K562 (cell line): ENCODE results near the gene PRTFDC1. TPM values are rescaled to one million over a fixed set of nuclear protein-coding genes. Genes with fewer than 3 reads are reported as not detected.
A peak's percentile ranks its signal among the peaks of the same experiment; 100 is the strongest.

Experiments
- ATAC-seq: fragments of 200-7000 bp; cut with Tn5 transposase; 3 replicates; pipeline ENCODE4 v1.9.1; 2020; ENCODE audit warnings: moderate library complexity
- BruUV-seq: library from RNA; stranded (reverse); fragments of 400-500 nt; replicated peaks from 2 replicates; lab custom pipeline; 2021; lab: Mats Ljungman, UMichigan
- CTCF ChIA-PET: fragments of 300-600 bp; formaldehyde crosslinking; extraction: SDS; loops from one replicate; lab custom pipeline; 2021; ENCODE audit warnings: low intra/inter-chr PET ratio; lab: Yijun Ruan, JAX
- POLR2A ChIA-PET: fragments of 300-600, 350-650 bp; sonication (Branson Sonifier 250); formaldehyde crosslinking; extraction: SDS; loops from one replicate; lab custom pipeline; 2021; ENCODE audit warnings: antibody characterized with exemption, inconsistent platforms; lab: Yijun Ruan, JAX
- DNase-seq, 4 experiments: peaks; one replicate each; pipeline versions ENCODE4 v3.0.0 to v3.0.0-alpha.2; 2011 to 2018; ENCODE audit warnings: low spot score in 3 of 4, mixed read lengths in 3 of 4; ENCODE audit errors: extremely low read depth in 1 of 4
- FAIRE-seq: peaks from 2 replicates; lab custom pipeline; 2011; peaks lifted over from hg19 to GRCh38; lab: Jason Lieb, UNC
- H2AFZ ChIP-seq: 2 replicates; pipeline ENCODE4 v1.6.0; 2011; ENCODE audit warnings: low read depth, low read length, control low read depth, inconsistent platforms
- H3K27ac ChIP-seq: fragments of 200-600 bp; 3 replicates; pipeline ENCODE4 v1.8.0; 2011; ENCODE audit warnings: low read depth, mild to moderate bottlenecking, control low read depth, inconsistent platforms, low read length, moderate library complexity, mixed read lengths; ENCODE audit errors: extremely low read depth
- H3K27me3 ChIP-seq, 2 experiments: fragments of 300-600 bp in 1 of 2; 2 replicates in 1 of 2; 3 replicates in 1 of 2; pipeline versions ENCODE4 v1.6.0 to v1.8.0; 2011; ENCODE audit warnings: inconsistent platforms in 2 of 2, low read length in 2 of 2, mild to moderate bottlenecking in 1 of 2, mixed read lengths in 1 of 2, moderate library complexity in 1 of 2; ENCODE audit not compliant: control insufficient read depth in 2 of 2, insufficient read depth in 2 of 2
- H3K36me3 ChIP-seq: fragments of 300-600 bp; 3 replicates; pipeline ENCODE4 v1.8.0; 2011; ENCODE audit warnings: mild to moderate bottlenecking, low read length, inconsistent platforms; ENCODE audit not compliant: control insufficient read depth, insufficient read depth
- H3K4me1 ChIP-seq, 2 experiments: fragments of 200-600 bp in 1 of 2; replicated peaks in 1 of 2; 2 replicates in 1 of 2; 3 replicates in 1 of 2; pipeline versions ENCODE4 v1.5.1 to v1.8.0; 2011; ENCODE audit warnings: inconsistent platforms in 2 of 2, low read length in 2 of 2, mild to moderate bottlenecking in 1 of 2, mixed read lengths in 1 of 2, moderate library complexity in 1 of 2; ENCODE audit not compliant: control insufficient read depth in 2 of 2, insufficient read depth in 2 of 2
- H3K4me2 ChIP-seq: 2 replicates; pipeline ENCODE4 v1.6.1; 2011; ENCODE audit warnings: low read length, control low read depth, inconsistent platforms, mixed read lengths; ENCODE audit not compliant: insufficient read depth
- H3K4me3 ChIP-seq: fragments of 200-600 bp; sonication (generic), shearing (Covaris generic); 2 replicates; pipeline ENCODE4 v1.5.1; 2016; ENCODE audit warnings: control low read depth, inconsistent platforms
- H3K79me2 ChIP-seq: fragments of 200-600 bp; 3 replicates; pipeline ENCODE4 v1.8.0; 2011; ENCODE audit warnings: low read length, inconsistent platforms; ENCODE audit not compliant: control insufficient read depth, insufficient read depth
- H3K9ac ChIP-seq, 2 experiments: 2 replicates each; pipeline versions ENCODE4 v1.6.0 to v1.6.1; 2011; ENCODE audit warnings: low read depth in 2 of 2, low read length in 2 of 2, control low read depth in 1 of 2, inconsistent platforms in 1 of 2, mild to moderate bottlenecking in 1 of 2, mixed read lengths in 1 of 2; ENCODE audit not compliant: insufficient read depth in 1 of 2
- H3K9me1 ChIP-seq: one replicate; pipeline ENCODE4 v1.6.0; 2011; ENCODE audit warnings: inconsistent platforms, mild to moderate bottlenecking, low read length, moderate library complexity; ENCODE audit not compliant: control insufficient read depth, insufficient read depth
- H3K9me3 ChIP-seq: replicated peaks from 2 replicates; pipeline ENCODE4 v1.5.1; 2011; ENCODE audit warnings: low read depth, low read length, inconsistent platforms; ENCODE audit not compliant: control insufficient read depth, insufficient read depth
- H4K20me1 ChIP-seq: replicated peaks from 2 replicates; pipeline ENCODE4 v1.6.1; 2011; ENCODE audit warnings: low read length, inconsistent platforms, mixed read lengths; ENCODE audit not compliant: control insufficient read depth, insufficient read depth
- ATF3 ChIP-seq, 2 experiments: fragments of 450-650 bp in 1 of 2; sonication (generic) in 1 of 2; formaldehyde crosslinking in 1 of 2; IDR thresholded peaks in 1 of 2; conservative IDR thresholded peaks in 1 of 2; 2 replicates each; pipeline versions ENCODE4 v1.6.1 to v1.8.1; 2016 to 2023; ENCODE audit warnings: mild to moderate bottlenecking in 2 of 2, moderate library complexity in 2 of 2, inconsistent platforms in 1 of 2, missing genetic modification reagents in 1 of 2
- FOSL1 ChIP-seq: fragments of 200-800 bp; sonication (Bioruptor generic); conservative IDR thresholded peaks from 2 replicates; pipeline ENCODE4 v1.6.1; 2016; ENCODE audit warnings: missing genetic modification characterization, missing compliant biosample characterization
- JUN ChIP-seq, 2 experiments: sonication (generic) in 1 of 2; formaldehyde crosslinking in 1 of 2; IDR thresholded peaks; 2 replicates each; pipeline versions ENCODE4 v1.6.1 to v1.8.0; 2012 to 2022; ENCODE audit warnings: borderline replicate concordance in 2 of 2, mild to moderate bottlenecking in 2 of 2, improper control_type of control experiment in 1 of 2, low read depth in 1 of 2, low read length in 1 of 2, missing genetic modification reagents in 1 of 2
- JUND ChIP-seq, 2 experiments: IDR thresholded peaks; 2 replicates in 1 of 2; 3 replicates in 1 of 2; pipeline ENCODE4 v1.6.1; 2011; ENCODE audit warnings: borderline replicate concordance in 2 of 2, low read depth in 2 of 2, low read length in 2 of 2, improper control_type of control experiment in 1 of 2, missing biosample characterization in 1 of 2, missing genetic modification characterization in 1 of 2, missing genetic modification reagents in 1 of 2
- TGIF2 ChIP-seq: sonication (generic); formaldehyde crosslinking; IDR thresholded peaks from 2 replicates; pipeline ENCODE4 v1.8.1; 2022; ENCODE audit warnings: mild to moderate bottlenecking, missing genetic modification reagents, moderate library complexity
- ZC3H11A ChIP-seq: IDR thresholded peaks from 2 replicates; pipeline ENCODE4 v1.6.1; 2012; ENCODE audit warnings: low read depth, low read length, improper control_type of control experiment
- ZKSCAN8 ChIP-seq: fragments of 200-800 bp; sonication (Bioruptor generic); IDR thresholded peaks from 2 replicates; pipeline ENCODE4 v1.6.1; 2016; ENCODE audit warnings: missing genetic modification characterization, missing compliant biosample characterization
- WGBS: fragments of 100-300 bp; shearing (Covaris generic); methylation state at CpG from one replicate; pipeline ENCODE4 v1.1.6; 2016; ENCODE audit warnings: low coverage, mixed read lengths; ENCODE audit not compliant: insufficient coverage; ENCODE audit errors: missing lambda C conversion rate; 5-methylcytosine and 5-hydroxymethylcytosine counted together
- in situ Hi-C: fragments of 300-500 bp; cut with MboI; formaldehyde crosslinking; loops from 4 replicates; pipeline ENCODE4 v1.15.0; 2018; ENCODE audit warnings: inconsistent platforms, mixed read lengths
- intact Hi-C: fragments of 100-400 bp; cut with micrococcal nuclease; formaldehyde crosslinking; loops from 2 replicates; pipeline ENCODE4 v1.14.2; 2022
- polyA plus RNA-seq, 8 experiments: library from polyadenylated mRNA; depleted of rRNA in 4 of 8; stranded (reverse) in 5 of 8; unstranded in 3 of 8; fragments of >200 nt; fragmentation: Nextera tagmentation in 2 of 8; fragmentation: Illumina TruSeq in 1 of 8; extraction: Ambion mirVana in 2 of 8; extraction: Trizol in 1 of 8; gene quantifications; 2 replicates each; pipeline versions ENCODE4 v1.2.1 to v1.2.3, GENCODE V29; 2011 to 2014; ENCODE audit warnings: inconsistent platforms in 1 of 8, missing spikeins in 1 of 8
- total RNA-seq, 7 experiments: library from RNA; depleted of rRNA in 6 of 7; stranded (reverse); fragments of >200 nt in 6 of 7; fragmentation: Illumina TruSeq in 2 of 7; extraction: Trizol in 2 of 7; gene quantifications; 2 replicates each; pipeline versions ENCODE4 v1.2.1 to v1.2.3, GENCODE V29; 2011 to 2021; ENCODE audit warnings: low replicate concordance in 1 of 7

PRTFDC1 gene
- total and polyA plus RNA-seq, 9 of the 15 experiments (the other 6 are each of a cell fraction or from before 2014, with no cell fraction given) = 7.0 to 27.6 (median 10.0) TPM

GRCh38 chr10:24826009-24826408 lies 126.4 kb downstream of the PRTFDC1 start:
- in situ Hi-C loops (no loop called here), intact Hi-C loops (no loop called here)
- no peak overlapping the region for H3K4me2 ChIP-seq
- ChIA-PET POLR2A (no interaction called here), CTCF (no interaction called here)
- H4K20me1 ChIP-seq = no peaks in the 10 kb centered on the region
- no peaks in the 10 kb centered on the region for H3K27me3 ChIP-seq
- FAIRE-seq (no peak), DNase-seq (no peak), ATAC-seq (no peak)
- H3K9me3 ChIP-seq = no peaks in the 10 kb centered on the region
- no peaks in the 10 kb centered on the region; a peak in 1 of 5 replicates for H3K4me1 ChIP-seq
- no peaks in the 10 kb centered on the region for H3K9me1 ChIP-seq
- H3K9ac ChIP-seq = no peak overlapping the region
- H3K36me3 ChIP-seq = no peaks in the 10 kb centered on the region
- no peak overlapping the region for H3K4me3 ChIP-seq
- no peaks in the 10 kb centered on the region for H3K79me2 ChIP-seq
- WGBS = 7% methylated on average over 4 of the region's 4 CpGs
- no TSS peak for BruUV-seq
- H2AFZ ChIP-seq = no peak overlapping the region; the same call in 1 of the 2 replicates
- TF ChIP-seq ZC3H11A = no peak
- no peak for TF ChIP-seq TGIF2 (CRISPR knock-in tag)
- TF ChIP-seq JUND (IDR thresholded peaks at IDR 0.05; ENCODE audit: borderline replicate concordance, low read depth, low read length) = peak; percentile 59; the same call in 1 of the 2 replicates
- TF ChIP-seq JUND (tag; IDR thresholded peaks at IDR 0.05; ENCODE audit: borderline replicate concordance, low read depth, low read length) = peak; percentile 52; the same call in 1 of the 3 replicates
- no peak for TF ChIP-seq ZKSCAN8
- peak; percentile 45; the same call in 1 of the 2 replicates for TF ChIP-seq FOSL1 (tag)
- 0 out of 2 replicates have a peak, but pooled peaks have one; percentile 43 for TF ChIP-seq JUN (IDR thresholded peaks at IDR 0.05; ENCODE audit: borderline replicate concordance, low read depth, low read length)
- no peak for TF ChIP-seq JUN (CRISPR knock-in tag; IDR thresholded peaks at IDR 0.05; ENCODE audit: borderline replicate concordance)
- peak; percentile 75 for TF ChIP-seq ATF3 (IDR thresholded peaks at IDR 0.05)
- TF ChIP-seq ATF3 (CRISPR knock-in tag; conservative IDR thresholded peaks at IDR 0.05) = no peak
- H3K27ac ChIP-seq = no peak overlapping the region
